OCI-M2 (cell line): ENCODE data around the gene EPAS1.

Source experiments
- DNase-seq: peaks from one replicate; lab custom pipeline; 2025; ENCODE audit not compliant: unreplicated experiment; lab: John Stamatoyannopoulos, UW

Gene EPAS1

DNA sequence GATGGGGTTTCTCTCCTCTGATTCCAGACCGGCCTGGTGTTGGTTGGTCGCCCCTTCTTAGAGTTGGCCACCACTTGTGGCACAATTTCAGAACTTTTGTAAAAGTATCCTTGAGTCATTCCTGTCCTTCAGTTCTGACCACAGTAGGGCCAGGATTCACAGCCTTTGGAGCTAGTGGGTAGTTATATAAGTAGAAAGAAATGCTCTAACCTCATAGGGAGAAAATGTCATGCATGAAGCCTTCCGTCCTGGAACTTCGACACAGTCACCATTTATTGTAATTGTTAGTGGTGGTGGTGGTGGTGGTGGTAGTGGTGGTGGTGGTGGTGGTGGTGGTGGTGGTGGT lies 65.4 kb downstream of the EPAS1 start:
- no peak for DNase-seq

DNA sequence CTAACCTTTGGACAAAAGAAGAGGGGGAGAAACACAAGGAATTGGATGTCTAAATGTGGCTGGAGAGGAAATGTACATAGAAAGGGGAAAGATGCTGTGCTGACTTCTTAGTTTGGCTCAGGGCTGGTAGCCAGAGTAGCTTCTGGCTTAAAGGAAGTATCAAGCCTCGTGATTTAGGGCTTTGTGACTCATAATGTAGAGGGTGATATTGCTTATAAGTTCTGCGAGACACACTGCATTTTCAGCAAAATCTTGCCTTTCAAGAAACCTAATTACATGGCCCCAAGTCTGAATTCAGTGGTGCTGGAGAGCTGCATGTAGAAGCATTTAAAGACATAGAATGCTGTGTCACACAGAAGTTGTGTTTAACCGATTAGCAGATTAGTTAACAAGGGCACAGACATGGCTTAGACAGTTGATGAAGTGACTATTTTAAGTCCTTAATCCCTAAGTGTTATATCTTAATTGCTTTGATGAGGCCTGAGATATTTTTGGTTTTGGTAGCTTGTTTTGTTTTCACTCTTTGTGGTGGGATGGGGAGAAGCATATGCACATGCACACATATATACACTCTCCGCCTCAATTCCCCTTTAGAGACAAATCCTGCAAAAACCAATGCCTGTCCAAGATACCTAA lies 66.4 kb downstream of the EPAS1 start:
- DNase-seq = no peak

GRCh38 chr2:46364797-46365457 lies 67.7 kb downstream of the EPAS1 start:
- DNase-seq = no peak

- no peak for DNase-seq
Observed at GRCh38 chr2:46365913-46366667, 68.9 kb downstream of the EPAS1 start.

DNA sequence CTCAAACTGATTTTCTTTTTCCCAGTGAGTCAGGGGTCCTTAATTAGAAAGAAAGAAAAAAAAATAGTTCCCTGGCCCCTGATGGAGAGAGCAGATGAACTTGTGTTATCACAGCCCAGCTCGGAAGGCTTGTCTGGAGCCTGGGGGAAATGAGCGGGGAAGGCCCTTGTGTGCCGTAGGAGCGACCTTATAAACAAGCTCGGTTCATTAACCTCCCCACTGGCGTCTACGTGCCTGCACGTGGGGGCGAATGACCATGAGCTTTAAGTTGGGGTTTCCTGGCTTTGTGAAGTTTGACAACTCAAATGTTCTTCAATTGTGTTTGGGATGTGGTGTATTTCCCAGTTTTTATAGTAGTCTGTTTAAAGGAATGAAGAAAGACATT lies 69.5 kb downstream of the EPAS1 start:
- no peak for DNase-seq

- DNase-seq = no peak
Observed at GRCh38 chr2:46367286-46367685, 70.1 kb downstream of the EPAS1 start.

GRCh38 chr2:46368401-46368800 lies 71.2 kb downstream of the EPAS1 start:
- DNase-seq = no peak

- no peak for DNase-seq
Observed at GRCh38 chr2:46369783-46370182, 72.6 kb downstream of the EPAS1 start.

GRCh38 chr2:46371854-46372253 lies 74.6 kb downstream of the EPAS1 start:
- DNase-seq = no peak

DNA sequence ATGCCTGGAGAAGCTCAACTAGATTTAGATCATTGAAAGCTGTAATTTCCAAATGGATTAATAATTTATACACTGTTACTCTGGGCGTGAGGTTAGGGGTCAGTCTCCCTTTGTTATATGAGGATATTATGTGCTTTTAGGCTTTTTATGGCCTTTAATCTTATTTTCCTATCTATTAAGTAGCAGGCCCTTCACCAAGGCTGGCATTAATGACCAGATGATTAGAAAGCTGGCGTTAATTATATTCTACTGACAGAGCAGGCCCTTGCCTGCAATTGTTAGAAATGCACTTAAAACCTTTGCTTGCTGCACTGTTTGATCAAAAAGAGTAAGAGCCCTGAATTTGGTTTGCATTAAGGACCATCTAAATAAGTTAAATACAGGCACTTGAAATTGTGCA lies 75.3 kb downstream of the EPAS1 start:
- DNase-seq = no peak

GRCh38 chr2:46373238-46373637 lies 76.0 kb downstream of the EPAS1 start:
- no peak for DNase-seq

DNA sequence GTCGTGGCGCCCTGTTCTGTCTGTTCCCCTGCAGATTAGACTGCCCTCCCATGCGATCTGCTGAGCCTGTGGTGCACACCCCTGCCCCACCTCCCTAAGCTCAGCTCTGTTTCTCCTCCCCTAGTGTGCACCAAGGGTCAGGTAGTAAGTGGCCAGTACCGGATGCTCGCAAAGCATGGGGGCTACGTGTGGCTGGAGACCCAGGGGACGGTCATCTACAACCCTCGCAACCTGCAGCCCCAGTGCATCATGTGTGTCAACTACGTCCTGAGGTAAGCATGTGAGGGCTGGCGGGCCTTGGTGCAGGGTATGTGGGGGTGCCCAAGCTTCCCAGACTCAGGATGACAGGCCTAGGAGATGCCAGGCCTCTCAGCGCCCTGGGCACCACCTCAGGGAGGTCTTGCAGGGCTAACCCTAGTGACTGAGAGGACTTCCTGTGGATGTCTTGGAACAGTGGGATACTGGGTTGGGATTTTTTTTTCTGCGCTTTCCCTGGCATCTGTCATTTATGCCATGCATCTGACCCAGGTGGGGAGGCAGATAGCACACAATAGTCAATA lies 78.4 kb downstream of the EPAS1 start:
- DNase-seq = no peak

GRCh38 chr2:46376586-46376985 lies 79.4 kb downstream of the EPAS1 start:
- DNase-seq = no peak

- no peak for DNase-seq
Observed at GRCh38 chr2:46377101-46377581, 79.9 kb downstream of the EPAS1 start.

GRCh38 chr2:46377666-46378560 lies 80.7 kb downstream of the EPAS1 start:
- DNase-seq = no peak

DNA sequence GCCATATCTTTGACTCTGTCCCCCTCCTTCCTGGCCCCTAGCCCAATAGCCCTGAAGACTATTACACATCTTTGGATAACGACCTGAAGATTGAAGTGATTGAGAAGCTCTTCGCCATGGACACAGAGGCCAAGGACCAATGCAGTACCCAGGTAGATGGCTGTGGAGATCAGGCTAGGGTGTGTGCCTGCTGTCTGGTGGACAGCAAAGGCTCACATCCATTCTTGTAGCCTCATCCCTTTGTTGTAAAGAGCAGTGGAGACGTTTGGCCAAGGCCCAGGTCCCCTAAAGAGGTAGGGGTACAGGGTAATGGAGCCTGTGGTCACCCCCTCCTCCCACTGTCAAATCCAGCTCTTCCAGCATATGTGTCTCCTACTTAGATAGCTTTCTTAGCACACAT lies 81.4 kb downstream of the EPAS1 start:
- DNase-seq = no peak

DNA sequence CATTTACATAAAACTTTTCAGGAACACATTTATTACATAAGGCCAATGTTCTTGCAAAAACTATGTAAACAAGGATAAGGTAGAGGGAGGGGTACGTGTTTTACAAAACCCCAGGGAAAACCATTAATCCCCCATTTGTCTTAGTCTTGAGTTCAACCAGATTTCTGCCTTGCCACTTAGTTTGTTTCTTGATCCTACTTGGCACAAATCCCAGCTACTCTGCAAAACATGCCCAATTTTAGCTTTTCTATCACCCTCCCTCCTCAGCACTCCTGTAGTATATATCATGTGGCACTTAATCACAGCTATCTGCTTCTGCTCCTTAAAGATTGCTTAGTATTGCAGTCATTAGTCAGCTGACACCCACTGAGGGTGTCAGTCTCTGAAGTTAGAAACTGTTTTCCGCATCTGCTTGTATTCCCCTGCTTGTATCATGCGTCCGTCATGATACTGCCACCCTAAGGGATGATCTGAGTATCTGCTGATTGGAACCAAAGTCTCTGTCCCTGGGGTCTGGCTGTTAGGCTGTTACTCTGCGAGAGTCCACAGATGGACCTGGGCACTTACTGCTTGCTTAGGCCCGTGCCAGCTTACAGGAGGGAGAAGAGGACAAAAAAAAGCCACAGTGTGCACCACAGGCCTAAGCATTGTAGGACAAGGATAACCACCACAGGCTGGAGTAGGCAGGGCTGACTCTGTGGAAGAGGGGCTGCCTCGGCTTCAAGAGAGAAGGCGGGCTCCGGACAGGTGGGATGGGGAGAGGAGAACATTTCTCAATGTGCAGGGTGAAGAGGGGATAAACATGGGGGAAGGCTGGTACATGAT lies 82.2 kb downstream of the EPAS1 start:
- DNase-seq = no peak

DNA sequence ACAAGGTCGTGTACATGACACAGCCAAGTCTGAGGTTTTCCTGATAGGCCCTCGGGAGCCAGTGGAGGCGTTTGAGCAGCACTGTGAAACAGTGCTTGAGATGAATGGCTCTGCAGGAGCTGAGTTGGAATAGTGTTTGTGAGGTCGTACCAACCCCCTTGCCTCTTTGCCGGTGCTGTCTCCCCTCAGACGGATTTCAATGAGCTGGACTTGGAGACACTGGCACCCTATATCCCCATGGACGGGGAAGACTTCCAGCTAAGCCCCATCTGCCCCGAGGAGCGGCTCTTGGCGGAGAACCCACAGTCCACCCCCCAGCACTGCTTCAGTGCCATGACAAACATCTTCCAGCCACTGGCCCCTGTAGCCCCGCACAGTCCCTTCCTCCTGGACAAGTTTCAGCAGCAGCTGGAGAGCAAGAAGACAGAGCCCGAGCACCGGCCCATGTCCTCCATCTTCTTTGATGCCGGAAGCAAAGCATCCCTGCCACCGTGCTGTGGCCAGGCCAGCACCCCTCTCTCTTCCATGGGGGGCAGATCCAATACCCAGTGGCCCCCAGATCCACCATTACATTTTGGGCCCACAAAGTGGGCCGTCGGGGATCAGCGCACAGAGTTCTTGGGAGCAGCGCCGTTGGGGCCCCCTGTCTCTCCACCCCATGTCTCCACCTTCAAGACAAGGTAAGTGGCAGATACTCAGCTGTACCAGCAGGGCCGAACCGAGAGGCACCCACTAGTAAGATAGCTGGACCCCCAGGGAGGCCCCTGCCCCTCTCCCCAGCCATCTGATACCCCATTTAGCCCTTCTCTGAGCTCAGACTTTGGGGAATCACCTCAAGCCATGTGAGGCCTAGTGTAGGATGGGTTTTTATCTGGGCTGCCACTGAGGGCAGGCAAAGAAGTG lies 83.1 kb downstream of the EPAS1 start:
- DNase-seq = no peak

- DNase-seq = no peak
Observed at GRCh38 chr2:46381263-46381849, 84.1 kb downstream of the EPAS1 start.
